Dedifferentiated amniotic fluid mesenchymal stem cell (primary cell): Measurements from ENCODE around the gene ZNF618.
"Not testable (repeated sequence)": the region's sequence is repeated elsewhere in the genome, so short reads cannot be mapped to it uniquely, and the experiment has no call there.

ENCODE experiments used
- DNase-seq: peaks from one replicate; pipeline ENCODE4 v3.0.0-alpha.2; 2016; ENCODE audit errors: extremely low spot score

Gene ZNF618

GRCh38 chr9:113988385-113989016 is 112.4 kb downstream of the ZNF618 start:
- DNase-seq, result no peak

- no peak for DNase-seq
Measured at GRCh38 chr9:113989017-113989713, 113.1 kb downstream of the ZNF618 start.

- DNase-seq, result no peak
Measured at GRCh38 chr9:113989714-113990569, 113.8 kb downstream of the ZNF618 start.

GRCh38 chr9:113990570-113990907 is 114.4 kb downstream of the ZNF618 start:
- DNase-seq, result no peak

GRCh38 chr9:113990975-113991471 is 114.9 kb downstream of the ZNF618 start:
- DNase-seq, result no peak

- DNase-seq, result no peak
Measured at GRCh38 chr9:113991714-113992113, 115.6 kb downstream of the ZNF618 start.

GRCh38 chr9:113992276-113992951 is 116.3 kb downstream of the ZNF618 start:
- DNase-seq, result no peak

- DNase-seq, result no peak
Measured at GRCh38 chr9:113992994-113993393, 116.9 kb downstream of the ZNF618 start.

- no peak for DNase-seq
Measured at GRCh38 chr9:113993838-113994540, 117.9 kb downstream of the ZNF618 start.

GRCh38 chr9:113995401-113995800 is 119.3 kb downstream of the ZNF618 start:
- DNase-seq, result no peak

- no peak for DNase-seq
Measured at GRCh38 chr9:113995963-113996362, 119.9 kb downstream of the ZNF618 start.

- no peak for DNase-seq
Measured at GRCh38 chr9:113996531-113997001, 120.5 kb downstream of the ZNF618 start.

- not testable (repeated sequence) for DNase-seq
Measured at GRCh38 chr9:113997064-113997463, 121.0 kb downstream of the ZNF618 start.

GRCh38 chr9:113997610-113998009 is 121.5 kb downstream of the ZNF618 start:
- DNase-seq, result no peak

GRCh38 chr9:113998114-113998513 is 122.0 kb downstream of the ZNF618 start:
- DNase-seq, result no peak

GRCh38 chr9:113998525-113999255 is 122.6 kb downstream of the ZNF618 start:
- DNase-seq, result no peak

- no peak for DNase-seq
Measured at GRCh38 chr9:113999256-114000062, 123.3 kb downstream of the ZNF618 start.

- DNase-seq, result no peak
Measured at GRCh38 chr9:114000063-114000454, 124.0 kb downstream of the ZNF618 start.

- DNase-seq, result no peak
Measured at GRCh38 chr9:114000671-114001409, 124.7 kb downstream of the ZNF618 start.
